Osteoblast (primary cell): ENCODE data around the gene ZCCHC24. TPM values are rescaled to one million over a fixed set of nuclear protein-coding genes. Genes with fewer than 3 reads are reported as not detected.

Source experiments
- DNase-seq: peaks from one replicate; pipeline ENCODE4 v3.0.0; 2011; ENCODE audit warnings: low spot score, mixed read lengths; ENCODE audit not compliant: insufficient read length; ENCODE audit errors: missing footprints
- H2AFZ ChIP-seq: 2 replicates; pipeline ENCODE4 v1.6.0; 2011; ENCODE audit warnings: mild to moderate bottlenecking, low read length
- H3K27ac ChIP-seq: 2 replicates; pipeline ENCODE4 v1.5.1; 2011; ENCODE audit warnings: mild to moderate bottlenecking, low read depth, low read length, moderate library complexity
- H3K27me3 ChIP-seq: 2 replicates; pipeline ENCODE4 v1.6.0; 2012; ENCODE audit warnings: mild to moderate bottlenecking, control low read depth, inconsistent platforms, low read length, moderate library complexity; ENCODE audit not compliant: insufficient read depth
- H3K36me3 ChIP-seq: 2 replicates; pipeline ENCODE4 v1.5.1; 2011; ENCODE audit warnings: mild to moderate bottlenecking, low read length, control low read depth, moderate library complexity; ENCODE audit not compliant: insufficient read depth
- H3K4me1 ChIP-seq: 2 replicates; pipeline ENCODE4 v1.5.1; 2011; ENCODE audit warnings: mild to moderate bottlenecking, low read length, control low read depth, moderate library complexity; ENCODE audit not compliant: insufficient read depth
- H3K4me2 ChIP-seq: 2 replicates; pipeline ENCODE4 v1.6.0; 2011; ENCODE audit warnings: mild to moderate bottlenecking, low read length; ENCODE audit not compliant: insufficient read depth
- H3K4me3 ChIP-seq: fragments of 200-600 bp; sonication (generic); 3 replicates; pipeline ENCODE4 v1.5.1; 2012; ENCODE audit warnings: mild to moderate bottlenecking, low read length, inconsistent platforms; ENCODE audit not compliant: insufficient read depth
- H3K79me2 ChIP-seq: 2 replicates; pipeline ENCODE4 v1.6.0; 2012; ENCODE audit warnings: mild to moderate bottlenecking, low read length, control low read depth, inconsistent platforms; ENCODE audit not compliant: insufficient read depth
- H3K9me3 ChIP-seq: 2 replicates; pipeline ENCODE4 v1.5.1; 2011; ENCODE audit warnings: low read depth, low read length, control low read depth
- H4K20me1 ChIP-seq: 2 replicates; pipeline ENCODE4 v1.6.0; 2012; ENCODE audit warnings: mild to moderate bottlenecking, low read length, control low read depth; ENCODE audit not compliant: insufficient read depth
- total RNA-seq: library from RNA; depleted of rRNA; stranded (reverse); fragments of >200 nt; gene quantifications from 2 replicates; pipeline ENCODE4 v1.2.3, GENCODE V29; 2012
- TF ChIP-seq, protein P1 (sequence below): IDR thresholded peaks from 2 replicates; pipeline ENCODE4 v1.5.1; 2011; ENCODE audit warnings: mild to moderate bottlenecking, low read depth, low read length, moderate library complexity; ENCODE audit errors: extremely low read depth

Gene ZCCHC24
- total RNA-seq, 1 donor, result 48.5 TPM

DNA sequence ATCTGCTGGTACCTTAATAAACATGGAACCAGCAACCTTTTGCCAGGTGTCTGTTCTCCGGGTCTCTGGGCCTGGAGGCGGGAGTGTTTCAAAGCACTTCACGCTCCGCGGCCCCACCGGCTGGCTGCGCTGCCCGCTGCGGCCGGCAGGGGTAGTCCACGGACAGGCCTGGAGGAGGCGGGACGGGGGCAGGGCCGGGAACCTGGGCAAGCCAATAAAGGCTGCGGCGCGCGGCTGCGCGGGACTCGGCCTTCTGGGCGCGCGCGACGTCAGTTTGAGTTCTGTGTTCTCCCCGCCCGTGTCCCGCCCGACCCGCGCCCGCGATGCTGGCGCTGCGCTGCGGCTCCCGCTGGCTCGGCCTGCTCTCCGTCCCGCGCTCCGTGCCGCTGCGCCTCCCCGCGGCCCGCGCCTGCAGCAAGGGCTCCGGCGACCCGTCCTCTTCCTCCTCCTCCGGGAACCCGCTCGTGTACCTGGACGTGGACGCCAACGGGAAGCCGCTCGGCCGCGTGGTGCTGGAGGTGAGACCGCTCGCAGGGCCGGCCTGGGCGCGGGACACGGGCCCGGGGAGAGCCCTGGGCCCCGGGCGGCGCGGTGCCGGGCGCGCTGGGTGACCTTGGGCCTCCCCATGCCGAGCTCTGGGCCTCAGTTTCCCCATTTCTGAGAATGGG, 98.1 kb downstream of the ZCCHC24 start, which contains the start of gene PPIF:
Gene PPIF, plus strand, starts transcription at position 244 of the 668 bp plus-strand sequence. Its CDS starts 80 bp downstream, at position 324.
- peak; percentile 99 for DNase-seq
- Histone ChIP-seq H3K36me3 (peaks cover 36% of the 10 kb centered on the region), H3K79me2 (peaks cover 53% of the 10 kb centered on the region), H4K20me1 (peaks cover 37% of the 10 kb centered on the region), H3K27me3 (no peaks in the 10 kb centered on the region), H3K27ac (peak within 1 kb of the TSS; percentile 87), H3K9me3 (no peaks in the 10 kb centered on the region), H3K4me2 (peak within 1 kb of the TSS; percentile 89), H3K4me3 (peak within 1 kb of the TSS; percentile 95), H3K4me1 (peaks cover 23% of the 10 kb centered on the region), H2AFZ (peak within 1 kb of the TSS; percentile 80)
- TF ChIP-seq, protein P1, sequence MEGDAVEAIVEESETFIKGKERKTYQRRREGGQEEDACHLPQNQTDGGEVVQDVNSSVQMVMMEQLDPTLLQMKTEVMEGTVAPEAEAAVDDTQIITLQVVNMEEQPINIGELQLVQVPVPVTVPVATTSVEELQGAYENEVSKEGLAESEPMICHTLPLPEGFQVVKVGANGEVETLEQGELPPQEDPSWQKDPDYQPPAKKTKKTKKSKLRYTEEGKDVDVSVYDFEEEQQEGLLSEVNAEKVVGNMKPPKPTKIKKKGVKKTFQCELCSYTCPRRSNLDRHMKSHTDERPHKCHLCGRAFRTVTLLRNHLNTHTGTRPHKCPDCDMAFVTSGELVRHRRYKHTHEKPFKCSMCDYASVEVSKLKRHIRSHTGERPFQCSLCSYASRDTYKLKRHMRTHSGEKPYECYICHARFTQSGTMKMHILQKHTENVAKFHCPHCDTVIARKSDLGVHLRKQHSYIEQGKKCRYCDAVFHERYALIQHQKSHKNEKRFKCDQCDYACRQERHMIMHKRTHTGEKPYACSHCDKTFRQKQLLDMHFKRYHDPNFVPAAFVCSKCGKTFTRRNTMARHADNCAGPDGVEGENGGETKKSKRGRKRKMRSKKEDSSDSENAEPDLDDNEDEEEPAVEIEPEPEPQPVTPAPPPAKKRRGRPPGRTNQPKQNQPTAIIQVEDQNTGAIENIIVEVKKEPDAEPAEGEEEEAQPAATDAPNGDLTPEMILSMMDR, result peak; percentile 80

DNA sequence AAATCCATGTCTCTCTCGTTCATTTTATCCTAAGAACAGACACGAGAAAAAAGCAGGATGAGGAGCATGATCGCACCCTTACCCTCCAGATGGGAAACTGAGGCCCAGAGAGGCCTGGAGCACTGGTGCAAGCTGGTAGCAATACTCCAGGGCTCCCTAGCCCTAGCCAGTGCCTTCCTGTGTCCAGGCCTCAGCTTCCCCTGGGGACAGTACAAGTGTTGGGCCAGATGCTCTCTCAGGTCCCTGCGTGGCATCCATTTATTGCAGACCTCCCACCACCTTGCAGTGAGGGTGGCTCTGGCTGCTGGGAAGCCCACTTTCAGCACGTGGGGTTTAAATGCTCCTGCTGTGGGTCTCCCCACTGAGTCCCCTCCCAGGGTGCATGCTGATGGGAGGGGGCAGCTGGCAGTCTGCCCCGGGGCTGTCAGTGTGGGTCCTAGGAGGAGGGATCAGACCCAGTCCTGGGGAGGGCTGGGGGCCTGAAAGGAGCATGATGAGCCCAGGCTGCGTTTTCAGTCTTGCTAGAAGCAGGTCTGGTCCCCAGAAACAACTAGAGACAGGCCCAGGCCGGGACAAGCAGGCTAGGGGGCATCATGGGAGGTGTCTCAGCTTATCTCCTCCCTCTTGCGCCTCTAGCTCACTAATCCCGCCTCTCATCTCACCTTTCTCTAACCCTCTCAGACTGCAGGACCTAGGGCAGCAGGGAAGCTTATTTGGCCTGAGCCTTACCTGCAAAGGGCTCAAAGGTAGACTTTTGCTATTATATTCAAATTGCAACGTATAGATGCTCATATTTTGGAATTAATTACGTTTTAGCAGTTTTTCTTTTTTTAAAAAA, 98.8 kb downstream of the ZCCHC24 start:
- H2AFZ ChIP-seq, result peak overlapping the region; percentile 80
- peak overlapping the region; percentile 89 for H3K4me2 ChIP-seq
- peaks cover 28% of the 10 kb centered on the region for H3K36me3 ChIP-seq
- peak overlapping the region; percentile 23 for H3K27ac ChIP-seq
- peaks cover 46% of the 10 kb centered on the region for H3K79me2 ChIP-seq
- TF ChIP-seq, protein P1, result no peak
- peak overlapping the region; percentile 95 for H3K4me3 ChIP-seq
- H3K9me3 ChIP-seq, result no peaks in the 10 kb centered on the region
- no peak for DNase-seq
- H3K4me1 ChIP-seq, result peaks cover 23% of the 10 kb centered on the region
- H4K20me1 ChIP-seq, result peaks cover 30% of the 10 kb centered on the region
- no peaks in the 10 kb centered on the region for H3K27me3 ChIP-seq

DNA sequence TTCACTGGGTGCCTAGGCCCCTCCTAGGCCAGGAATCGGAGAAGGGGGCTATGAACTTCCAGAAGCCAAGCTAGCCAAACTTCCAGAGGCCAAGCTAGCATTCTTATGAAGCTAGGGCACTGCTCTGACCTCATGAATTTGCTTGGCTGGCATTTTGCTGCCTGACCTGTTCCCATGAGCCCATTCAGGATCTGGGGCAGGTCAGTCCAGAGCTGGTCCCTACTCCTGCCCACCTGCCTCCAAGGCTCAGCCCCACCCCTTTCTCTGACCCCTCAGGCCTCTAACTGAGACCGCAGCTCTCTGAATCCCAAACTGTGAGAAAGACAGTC, 99.4 kb downstream of the ZCCHC24 start:
- Histone ChIP-seq H3K4me1 (peaks cover 23% of the 10 kb centered on the region), H3K79me2 (peaks cover 42% of the 10 kb centered on the region), H2AFZ (no peak overlapping the region), H3K4me2 (no peak overlapping the region), H4K20me1 (peaks cover 27% of the 10 kb centered on the region), H3K27ac (no peak overlapping the region), H3K27me3 (no peaks in the 10 kb centered on the region), H3K4me3 (no peak overlapping the region), H3K9me3 (no peaks in the 10 kb centered on the region), H3K36me3 (peaks cover 23% of the 10 kb centered on the region)
- TF ChIP-seq, protein P1, result no peak
- DNase-seq, result no peak
